ENCODE data around the gene OGFR.

Gene OGFR

GRCh38 chr20:62769346-62770071 is 35.1 kb upstream of the OGFR start:
- Histone ChIP-seq H3K4me2 (ENCODE audit: low read length) (no peak overlapping the region), H3K9ac (no peak overlapping the region), H3K4me3 (ENCODE audit: low read depth, low read length) (no peak overlapping the region), H3K27ac (no peak overlapping the region), H3K9me3 (ENCODE audit: control insufficient read depth, low read length) (no peaks in the 10 kb centered on the region), H3K27me3 (ENCODE audit: control insufficient read depth, insufficient read depth, low read length) (peaks cover 4% of the 10 kb centered on the region), H2AFZ (no peak overlapping the region), H3K36me3 (ENCODE audit: control insufficient read depth, insufficient read depth, low read length) (no peaks in the 10 kb centered on the region), H3K79me2 (no peaks in the 10 kb centered on the region), H3K4me1 (peaks cover 6% of the 10 kb centered on the region)
- no peak for TF ChIP-seq CTCF (IDR thresholded peaks at IDR 0.05)

GRCh38 chr20:62770111-62770910 is 34.3 kb upstream of the OGFR start:
- H3K4me1 ChIP-seq: peaks cover 6% of the 10 kb centered on the region

GRCh38 chr20:62770916-62771315 is 33.7 kb upstream of the OGFR start:
- H3K36me3 ChIP-seq (ENCODE audit: control insufficient read depth, insufficient read depth, low read length): no peaks in the 10 kb centered on the region
- no peak overlapping the region for H3K9ac ChIP-seq
- no peak for TF ChIP-seq CTCF (IDR thresholded peaks at IDR 0.05)
- no peaks in the 10 kb centered on the region for H3K9me3 ChIP-seq (ENCODE audit: control insufficient read depth, low read length)
- no peaks in the 10 kb centered on the region for H3K79me2 ChIP-seq
- H3K4me3 ChIP-seq (ENCODE audit: low read depth, low read length): no peak overlapping the region
- H2AFZ ChIP-seq: no peak overlapping the region
- H3K4me2 ChIP-seq (ENCODE audit: low read length): no peak overlapping the region
- peaks cover 4% of the 10 kb centered on the region for H3K27me3 ChIP-seq (ENCODE audit: control insufficient read depth, insufficient read depth, low read length)
- H3K4me1 ChIP-seq: peaks cover 6% of the 10 kb centered on the region
- H3K27ac ChIP-seq: no peak overlapping the region

More at GRCh38 chr20:62770111-62770910, 34.3 kb upstream of the OGFR start:
- H3K9me3 ChIP-seq (ENCODE audit: control insufficient read depth, low read length): no peaks in the 10 kb centered on the region
- no peak overlapping the region for H3K4me3 ChIP-seq (ENCODE audit: low read depth, low read length)
- H2AFZ ChIP-seq: no peak overlapping the region
- H3K79me2 ChIP-seq: no peaks in the 10 kb centered on the region
- no peak overlapping the region for H3K4me2 ChIP-seq (ENCODE audit: low read length)
- peaks cover 4% of the 10 kb centered on the region for H3K27me3 ChIP-seq (ENCODE audit: control insufficient read depth, insufficient read depth, low read length)
- TF ChIP-seq CTCF (IDR thresholded peaks at IDR 0.05): no peak
- no peaks in the 10 kb centered on the region for H3K36me3 ChIP-seq (ENCODE audit: control insufficient read depth, insufficient read depth, low read length)
- no peak overlapping the region for H3K27ac ChIP-seq
- no peak overlapping the region for H3K9ac ChIP-seq

GRCh38 chr20:62771396-62772102 is 33.1 kb upstream of the OGFR start:
- no peak overlapping the region for H2AFZ ChIP-seq
- H3K27ac ChIP-seq: no peak overlapping the region
- H3K9me3 ChIP-seq (ENCODE audit: control insufficient read depth, low read length): no peaks in the 10 kb centered on the region
- H3K36me3 ChIP-seq (ENCODE audit: control insufficient read depth, insufficient read depth, low read length): no peaks in the 10 kb centered on the region
- no peak for TF ChIP-seq CTCF (IDR thresholded peaks at IDR 0.05)
- no peak overlapping the region for H3K4me2 ChIP-seq (ENCODE audit: low read length)
- H3K79me2 ChIP-seq: no peaks in the 10 kb centered on the region
- no peak overlapping the region for H3K9ac ChIP-seq
- H3K4me3 ChIP-seq (ENCODE audit: low read depth, low read length): no peak overlapping the region
- peaks cover 4% of the 10 kb centered on the region for H3K27me3 ChIP-seq (ENCODE audit: control insufficient read depth, insufficient read depth, low read length)
- peaks cover 6% of the 10 kb centered on the region for H3K4me1 ChIP-seq

All from parathyroid adenoma (tissue), 2 donors.